ENCODE results near the gene FXN.

Gene FXN

GRCh38 chr9:69035438-69036308 is at the start of gene FXN:
Gene FXN, plus strand, starts transcription at chr9:69035752. Its CDS starts 31 bp downstream, at chr9:69035783.
- in situ Hi-C loops (cut with MboI; ENCODE audit: low sequenced_read_pairs), result no loop called here

GRCh38 chr9:68986949-68987348 is 48.6 kb upstream of the FXN start:
- in situ Hi-C loops (cut with MboI; ENCODE audit: low sequenced_read_pairs), result loop anchor here (25.0 kb wide), 1 partner anchor 100 kb away; no protein-coding TSS in a partner anchor

DNA sequence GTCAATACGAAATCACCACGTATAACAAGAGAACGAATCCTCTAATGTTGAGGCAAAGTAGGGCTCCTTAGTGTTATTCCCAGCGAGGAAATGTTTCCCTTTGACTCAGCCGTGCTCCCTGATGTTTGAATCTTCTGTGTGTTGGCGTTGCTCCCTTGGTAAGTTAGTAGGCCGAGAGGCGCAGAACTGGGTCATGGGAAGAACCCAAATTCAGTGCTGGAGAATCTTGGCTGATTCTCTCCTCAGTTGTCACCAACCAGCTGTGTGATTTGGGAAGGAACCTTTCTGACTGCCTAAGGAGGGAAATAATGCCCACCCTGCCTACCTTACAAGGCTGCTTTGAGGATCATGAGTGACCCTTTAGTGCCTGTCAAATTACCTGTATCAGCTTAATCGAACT is 44.1 kb upstream of the FXN start:
- in situ Hi-C loops (cut with MboI; ENCODE audit: low sequenced_read_pairs), result loop anchor here (25.0 kb wide), 1 partner anchor 104 kb away; no protein-coding TSS in a partner anchor

DNA sequence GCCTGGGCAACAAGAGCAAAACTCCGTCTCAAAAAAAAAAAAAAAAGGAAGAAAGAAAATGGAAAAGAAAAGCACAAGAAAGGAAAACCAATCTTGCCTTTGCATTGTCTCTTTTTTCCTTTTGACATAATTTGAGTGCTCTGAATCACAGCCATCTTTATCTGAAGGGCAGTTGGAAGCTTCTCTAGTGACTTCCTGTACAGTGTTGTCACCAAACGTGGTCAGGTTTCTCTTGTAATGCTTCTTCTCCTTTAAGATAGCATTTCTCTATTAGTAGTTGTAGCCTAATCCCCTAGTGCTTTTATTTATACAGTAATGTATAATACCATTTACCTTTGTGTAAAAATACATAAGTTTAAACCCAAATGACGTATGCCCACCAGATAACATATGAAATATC is 39.8 kb upstream of the FXN start:
- in situ Hi-C loops (cut with MboI; ENCODE audit: low sequenced_read_pairs), result loop anchor here (25.0 kb wide), 1 partner anchor 108 kb away; no protein-coding TSS in a partner anchor

DNA sequence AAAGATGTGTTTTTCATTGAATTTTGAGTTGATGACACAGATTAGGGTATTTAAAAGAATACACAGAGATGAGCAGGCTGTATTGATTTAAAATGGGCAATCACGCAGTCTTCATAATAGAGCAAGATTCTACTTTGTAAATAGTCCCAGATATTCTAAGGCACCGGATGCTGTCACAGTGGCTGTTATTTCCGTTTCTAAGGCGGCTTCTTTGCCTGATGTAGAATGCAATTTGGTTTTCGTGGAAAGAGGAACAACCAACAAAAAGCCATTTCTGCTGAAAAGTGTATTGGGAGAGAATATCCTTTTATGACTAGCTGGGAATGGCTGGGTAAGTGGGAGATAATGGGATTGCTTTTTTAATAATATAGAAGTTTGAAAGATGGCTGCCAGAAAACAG is 39.1 kb upstream of the FXN start:
- in situ Hi-C loops (cut with MboI; ENCODE audit: low sequenced_read_pairs), result loop anchor here (25.0 kb wide), 1 partner anchor 109 kb away; no protein-coding TSS in a partner anchor

GRCh38 chr9:68997666-68998065 is 37.9 kb upstream of the FXN start:
- in situ Hi-C loops (cut with MboI; ENCODE audit: low sequenced_read_pairs), result loop anchor here (25.0 kb wide), 1 partner anchor 110 kb away; no protein-coding TSS in a partner anchor

DNA sequence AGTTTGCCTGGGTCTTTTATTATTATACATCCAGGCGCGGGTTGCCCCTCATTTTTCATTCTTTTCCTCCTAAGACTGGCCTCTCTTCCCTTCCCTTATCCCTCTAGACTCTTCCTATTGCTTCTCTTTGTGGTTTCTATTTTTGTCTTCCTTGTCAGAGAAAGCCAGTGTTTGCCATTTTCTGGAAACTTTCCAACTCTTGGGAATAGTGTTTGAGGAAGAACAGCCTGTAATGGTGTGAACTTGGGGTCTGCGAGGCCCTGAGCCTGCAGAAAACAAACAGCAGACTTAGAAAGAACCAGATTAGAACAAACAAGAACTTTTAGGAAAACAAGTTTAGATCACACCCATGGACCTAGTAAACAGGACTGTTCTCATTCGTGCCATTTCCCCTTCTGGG is 37.2 kb upstream of the FXN start:
- in situ Hi-C loops (cut with MboI; ENCODE audit: low sequenced_read_pairs), result loop anchor here (25.0 kb wide), 1 partner anchor 111 kb away; no protein-coding TSS in a partner anchor

GRCh38 chr9:68998812-68999211 is 36.7 kb upstream of the FXN start:
- in situ Hi-C loops (cut with MboI; ENCODE audit: low sequenced_read_pairs), result loop anchor here (25.0 kb wide), 1 partner anchor 112 kb away; no protein-coding TSS in a partner anchor

- in situ Hi-C loops (cut with MboI; ENCODE audit: low sequenced_read_pairs), result loop anchor here (10.0 to 25.0 kb wide), 3 partner anchors 112 to 425 kb away; a partner anchor contains a TSS
These were observed 36.0 kb upstream of the FXN start for GRCh38 chr9:68999393-69000105.

- in situ Hi-C loops (cut with MboI; ENCODE audit: low sequenced_read_pairs), result loop anchor here (10.0 to 25.0 kb wide), 2 partner anchors 215 to 427 kb away; a partner anchor contains a TSS
These were observed 33.6 kb upstream of the FXN start for GRCh38 chr9:69001921-69002320.

DNA sequence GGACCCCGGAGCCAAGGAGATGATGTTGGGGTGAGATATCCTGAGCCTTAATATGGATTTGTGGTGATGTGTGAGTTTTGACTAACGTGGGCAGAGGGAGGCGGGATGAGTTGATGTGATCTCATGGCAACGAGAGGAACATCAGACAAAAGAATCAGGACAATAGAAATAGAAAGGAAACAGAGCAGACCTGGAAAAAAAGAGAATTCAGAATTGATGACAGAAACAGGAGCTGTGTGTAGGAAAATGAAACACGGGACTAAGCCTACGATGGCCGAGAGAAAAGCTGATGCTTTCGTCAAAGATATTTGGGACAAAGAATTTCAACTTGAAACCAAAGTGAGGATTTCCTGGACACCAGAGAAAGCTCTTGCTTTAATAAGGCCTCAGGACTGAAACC is 32.5 kb upstream of the FXN start:
- in situ Hi-C loops (cut with MboI; ENCODE audit: low sequenced_read_pairs), result loop anchor here (10.0 to 25.0 kb wide), 2 partner anchors 216 to 428 kb away; a partner anchor contains a TSS

DNA sequence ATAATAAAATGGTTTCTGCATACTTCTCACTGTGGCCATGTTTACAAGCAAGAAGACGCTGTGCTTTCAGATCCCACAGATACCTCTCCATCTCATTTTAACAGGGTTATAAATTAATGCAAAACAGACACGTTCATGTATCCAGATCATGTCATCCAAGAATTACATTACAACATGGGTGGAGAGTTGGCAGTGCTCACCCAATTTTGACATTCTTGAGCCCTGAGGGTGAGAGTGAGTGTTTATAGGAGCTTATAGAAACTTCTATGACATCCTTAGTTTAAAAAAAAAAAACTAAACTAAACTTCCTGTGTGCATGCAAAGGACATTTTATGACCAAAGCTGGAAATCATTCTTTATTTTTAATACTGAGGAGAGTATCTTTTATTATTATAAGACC is 30.7 kb upstream of the FXN start:
- in situ Hi-C loops (cut with MboI; ENCODE audit: low sequenced_read_pairs), result loop anchor here (10.0 to 25.0 kb wide), 2 partner anchors 218 to 430 kb away; a partner anchor contains a TSS

- in situ Hi-C loops (cut with MboI; ENCODE audit: low sequenced_read_pairs), result loop anchor here (10.0 to 25.0 kb wide), 2 partner anchors 222 to 435 kb away; a partner anchor contains a TSS
These were observed 25.8 kb upstream of the FXN start for GRCh38 chr9:69009708-69010107.

DNA sequence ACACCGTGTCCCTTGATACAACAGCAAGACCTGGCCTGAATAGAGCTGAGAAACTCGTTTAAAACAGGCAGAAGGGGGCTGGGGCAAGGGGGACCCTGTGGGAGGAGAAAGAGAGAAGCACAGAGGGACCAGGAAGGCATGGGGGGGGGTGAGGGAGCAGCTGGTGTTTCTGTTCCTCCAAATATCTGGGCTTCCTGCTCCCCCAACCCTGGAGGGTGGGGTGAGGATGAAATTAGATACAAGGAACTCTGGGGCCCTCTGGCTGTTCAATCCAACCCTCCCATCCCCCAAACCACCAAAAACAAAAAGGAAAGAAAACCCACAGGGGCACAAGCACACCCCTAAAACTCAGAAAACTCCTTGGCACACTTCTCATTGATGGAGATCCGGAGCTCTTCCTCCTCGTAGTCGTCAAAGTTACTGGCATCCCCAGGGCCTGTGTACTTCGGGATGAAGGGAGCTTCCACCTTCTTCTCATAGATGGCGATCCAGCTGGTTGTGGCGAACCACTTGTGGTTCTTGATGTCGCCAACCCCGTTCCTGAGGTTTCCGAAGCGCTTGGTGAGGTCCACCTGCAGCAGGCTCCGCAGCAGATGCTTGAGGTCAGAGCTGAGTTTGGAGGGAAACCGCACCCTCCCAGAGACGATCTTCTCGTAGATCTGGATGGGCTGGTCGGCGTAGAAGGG is 22.7 kb upstream of the FXN start:
- in situ Hi-C loops (cut with MboI; ENCODE audit: low sequenced_read_pairs), result loop anchor here (25.0 kb wide), 1 partner anchor 226 kb away; a partner anchor contains a TSS

DNA sequence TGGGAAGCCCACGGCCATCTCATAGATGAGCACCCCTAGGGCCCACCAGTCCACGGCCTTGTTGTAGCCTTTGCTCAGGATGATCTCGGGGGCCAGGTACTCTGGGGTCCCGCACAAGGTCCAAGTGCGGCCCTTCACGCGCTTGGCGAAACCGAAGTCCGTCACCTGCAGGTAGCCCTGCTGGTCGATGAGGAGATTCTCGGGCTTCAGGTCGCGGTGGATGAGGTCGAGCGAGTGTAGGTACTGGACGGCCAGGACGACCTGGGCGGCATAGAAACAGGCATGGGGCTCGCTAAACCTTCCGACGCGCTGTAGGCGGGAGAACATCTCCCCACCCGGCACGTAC is 22.2 kb upstream of the FXN start:
- in situ Hi-C loops (cut with MboI; ENCODE audit: low sequenced_read_pairs), result loop anchor here (25.0 kb wide), 1 partner anchor 226 kb away; a partner anchor contains a TSS

- in situ Hi-C loops (cut with MboI; ENCODE audit: low sequenced_read_pairs), result loop anchor here (25.0 kb wide), 1 partner anchor 227 kb away; a partner anchor contains a TSS
These were observed 21.5 kb upstream of the FXN start, which contains the start of gene PRKACG for GRCh38 chr9:69014013-69014412. Gene PRKACG, minus strand, starts transcription at chr9:69014113. Its CDS starts 21 bp downstream, at chr9:69014092.

- in situ Hi-C loops (cut with MboI; ENCODE audit: low sequenced_read_pairs), result loop anchor here (25.0 kb wide), 1 partner anchor 229 kb away; a partner anchor contains a TSS
These were observed 19.1 kb upstream of the FXN start for GRCh38 chr9:69016191-69017096.

- in situ Hi-C loops (cut with MboI; ENCODE audit: low sequenced_read_pairs), result loop anchor here (25.0 kb wide), 1 partner anchor 231 kb away; a partner anchor contains a TSS
These were observed 16.8 kb upstream of the FXN start for GRCh38 chr9:69018737-69019136.

GRCh38 chr9:69019808-69020207 is 15.7 kb upstream of the FXN start:
- in situ Hi-C loops (cut with MboI; ENCODE audit: low sequenced_read_pairs), result loop anchor here (25.0 kb wide), 1 partner anchor 233 kb away; a partner anchor contains a TSS
